Ascending aorta (tissue), 2 donors: Measurements from ENCODE around the gene NECAB2. TPM values are rescaled to one million over a fixed set of nuclear protein-coding genes. Genes with fewer than 3 reads are reported as not detected.

Experiments used
- DNase-seq, 2 donors: peaks; one replicate each; pipeline ENCODE4 v3.0.0-alpha.2; 2019; ENCODE audit warnings: low spot score in 2 of 2
- H3K27ac ChIP-seq, 2 donors: fragments of 200-600 bp; sonication (generic); one replicate each; pipeline ENCODE4 v1.5.1; 2016 to 2017; ENCODE audit warnings: mild to moderate bottlenecking in 1 of 2
- H3K27me3 ChIP-seq: fragments of 200-600 bp; sonication (generic); one replicate; pipeline ENCODE4 v1.5.1; 2017
- H3K36me3 ChIP-seq, 2 donors: fragments of 200-600 bp; sonication (generic); one replicate each; pipeline ENCODE4 v1.5.1; 2016
- H3K4me1 ChIP-seq, 2 donors: fragments of 200-600 bp; sonication (generic); one replicate each; pipeline ENCODE4 v1.5.1; 2016 to 2017; ENCODE audit warnings: mild to moderate bottlenecking in 1 of 2
- H3K4me3 ChIP-seq, 2 donors: fragments of 200-600 bp; sonication (generic); one replicate each; pipeline ENCODE4 v1.5.1; 2016 to 2017; ENCODE audit warnings: mild to moderate bottlenecking in 1 of 2
- H3K9me3 ChIP-seq, 2 donors: fragments of 200-600 bp; sonication (generic); one replicate each; pipeline ENCODE4 v1.5.1; 2016
- CTCF ChIP-seq, 3 experiments: fragments of 200-600 bp in 2 of 3; fragments of 450-650 bp in 1 of 3; sonication (generic) in 2 of 3; IDR thresholded peaks; one replicate each; pipeline ENCODE4 v1.5.1; 2016 to 2019; ENCODE audit warnings: antibody characterized with exemption in 3 of 3, mild to moderate bottlenecking in 1 of 3, moderate library complexity in 1 of 3
- intact Hi-C: fragments of 100-400 bp; cut with DNase I; formaldehyde crosslinking; loops from one replicate; pipeline ENCODE4 v1.15.1; 2023
- total RNA-seq: library from RNA; depleted of rRNA; stranded (reverse); fragments of >200 nt; gene quantifications from one replicate; pipeline ENCODE4 v1.1.0, GENCODE V29; 2016

NECAB2 gene
- total RNA-seq, 1 donor from 2014 or later: not detected

- TF ChIP-seq CTCF (IDR thresholded peaks at IDR 0.05): no peak
- DNase-seq: peak; percentile 87 to 98
- H3K4me3 ChIP-seq: peak within 1 kb of the TSS; percentile 64 to 76
- peaks cover 0 to 5% of the 10 kb centered on the region in 2 donors for H3K36me3 ChIP-seq
- intact Hi-C loops: loop anchor here (2.0 to 10.0 kb wide), 5 partner anchors 26 to 238 kb away; partner anchors contain the start of genes MBTPS1 and MLYCD
- H3K9me3 ChIP-seq: no peaks in the 10 kb centered on the region
- H3K27me3 ChIP-seq: no peaks in the 10 kb centered on the region
- peaks cover 8 to 22% of the 10 kb centered on the region in 2 donors for H3K4me1 ChIP-seq
- H3K27ac ChIP-seq: peak within 1 kb of the TSS; percentile 89 to 94
Observed at GRCh38 chr16:83952940-83953795, 14.9 kb upstream of the NECAB2 start, which contains the start of gene OSGIN1. Gene OSGIN1 (plus strand): TSS chr16:83953240. CDS start chr16:83957672, 4,432 bp downstream.

- DNase-seq: no peak
- intact Hi-C loops: loop anchor here (2.0 to 10.0 kb wide), 5 partner anchors 27 to 239 kb away; partner anchors contain the start of genes MBTPS1 and MLYCD
- Histone ChIP-seq H3K27ac (peak overlapping the region; percentile 89 to 94), H3K4me3 (peak overlapping the region; percentile 64 to 76), H3K36me3 (peaks cover 0 to 13% of the 10 kb centered on the region in 2 donors), H3K27me3 (no peaks in the 10 kb centered on the region), H3K9me3 (no peaks in the 10 kb centered on the region), H3K4me1 (peaks cover 8 to 22% of the 10 kb centered on the region in 2 donors)
- TF ChIP-seq CTCF (IDR thresholded peaks at IDR 0.05): peak in 1 of 3 experiments; percentile 52
Observed at GRCh38 chr16:83953796-83954576, 14.1 kb upstream of the NECAB2 start.

GRCh38 chr16:83954577-83955016, 13.4 kb upstream of the NECAB2 start:
- H3K4me1 ChIP-seq: peaks cover 8 to 22% of the 10 kb centered on the region in 2 donors
- peak overlapping the region; percentile 89 to 94 for H3K27ac ChIP-seq
- H3K9me3 ChIP-seq: no peaks in the 10 kb centered on the region
- intact Hi-C loops: loop anchor here (5.0 to 10.0 kb wide), 2 partner anchors 223 to 240 kb away; no protein-coding TSS in a partner anchor
- H3K27me3 ChIP-seq: no peaks in the 10 kb centered on the region
- peak overlapping the region; percentile 64 to 76 for H3K4me3 ChIP-seq
- peaks cover 5 to 19% of the 10 kb centered on the region in 2 donors for H3K36me3 ChIP-seq
- DNase-seq: peak; percentile 35 to 91
- no peak for TF ChIP-seq CTCF (IDR thresholded peaks at IDR 0.05)

- H3K4me1 ChIP-seq: peaks cover 8 to 22% of the 10 kb centered on the region in 2 donors
- H3K4me3 ChIP-seq: no peak overlapping the region
- peaks cover 13 to 28% of the 10 kb centered on the region in 2 donors for H3K36me3 ChIP-seq
- intact Hi-C loops: loop anchor here (1.0 to 10.0 kb wide), 3 partner anchors 107 to 241 kb away; partner anchors contain the start of gene TAF1C
- H3K27ac ChIP-seq: peak overlapping the region; percentile 89 to 94
- no peaks in the 10 kb centered on the region for H3K27me3 ChIP-seq
- no peak for DNase-seq
- H3K9me3 ChIP-seq: no peaks in the 10 kb centered on the region
- TF ChIP-seq CTCF (IDR thresholded peaks at IDR 0.05): no peak
Observed at GRCh38 chr16:83955218-83956130, 12.6 kb upstream of the NECAB2 start.
